Astrocyte of the cerebellum (primary cell): ENCODE measurements around the gene NYAP2.

Source experiments
- DNase-seq: peaks from one replicate; pipeline ENCODE4 v3.0.0-alpha.2; 2011; ENCODE audit warnings: low read depth
- H3K4me3 ChIP-seq: 2 replicates; pipeline ENCODE4 v1.5.1; 2011; ENCODE audit warnings: mild to moderate bottlenecking, low read depth, low read length, moderate library complexity
- CTCF ChIP-seq: IDR thresholded peaks from 2 replicates; pipeline ENCODE4 v1.5.1; 2012; ENCODE audit warnings: low read length, low read depth, moderate library complexity, mild to moderate bottlenecking; ENCODE audit errors: missing control alignments
- in situ Hi-C: cut with HindIII; loops from 2 replicates; pipeline ENCODE4 v1.10.0; 2017; ENCODE audit warnings: low sequenced_read_pairs

The NYAP2 gene

GRCh38 chr2:225670111-225670974, 270.8 kb downstream of the NYAP2 start:
- DNase-seq, result peak; percentile 60
- H3K4me3 ChIP-seq, result no peak overlapping the region
- TF ChIP-seq CTCF, result no peak
- in situ Hi-C loops, result loop anchor here (5.0 to 25.0 kb wide), 3 partner anchors 982 to 1317 kb away; partner anchors contain the start of gene IRS1

DNA sequence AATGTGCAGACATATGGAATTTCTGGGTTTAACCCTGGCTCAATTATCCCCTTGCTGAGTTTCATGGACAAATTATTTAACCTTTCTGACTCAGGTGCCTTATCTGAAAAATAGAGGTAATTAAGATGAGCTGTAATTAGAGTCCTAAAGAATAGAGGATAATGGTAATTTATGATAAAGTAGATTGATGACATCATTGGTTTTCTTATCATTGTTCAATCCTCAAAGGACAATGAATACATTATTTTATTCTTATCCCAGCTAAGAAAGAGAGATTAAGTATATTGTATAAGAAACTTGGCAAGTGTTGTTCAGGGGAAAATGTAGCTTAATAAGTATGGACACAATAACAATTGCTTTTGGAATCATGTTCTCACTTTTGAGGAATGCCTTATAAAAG, 279.3 kb downstream of the NYAP2 start:
- in situ Hi-C loops, result no loop called here
- no peak overlapping the region for H3K4me3 ChIP-seq
- DNase-seq, result no peak
- no peak for TF ChIP-seq CTCF

- no peak for DNase-seq
- in situ Hi-C loops, result no loop called here
- no peak for TF ChIP-seq CTCF
- no peak overlapping the region for H3K4me3 ChIP-seq
Observed at GRCh38 chr2:225683258-225683657, 283.7 kb downstream of the NYAP2 start.

DNA sequence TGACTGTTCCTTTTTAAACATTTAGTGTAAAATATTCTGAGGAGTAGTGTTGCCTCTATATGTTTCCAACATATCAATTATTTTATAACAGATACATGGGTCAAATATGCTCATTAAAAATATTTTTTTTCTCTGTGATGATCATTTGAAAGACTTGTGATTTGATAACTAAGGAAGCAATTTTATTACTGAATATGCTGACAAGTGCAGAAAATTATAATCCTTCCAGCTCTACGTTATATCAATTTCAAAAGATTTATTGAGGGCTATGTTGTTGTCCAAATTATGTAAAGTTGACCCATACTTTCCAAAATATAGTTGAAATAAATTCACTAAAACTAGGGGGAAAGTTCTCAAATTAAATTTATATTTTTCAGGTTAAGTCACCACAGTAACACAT, 290.6 kb downstream of the NYAP2 start:
- DNase-seq, result no peak
- TF ChIP-seq CTCF, result no peak
- in situ Hi-C loops, result no loop called here
- no peak overlapping the region for H3K4me3 ChIP-seq

- DNase-seq, result no peak
- in situ Hi-C loops, result no loop called here
- no peak overlapping the region for H3K4me3 ChIP-seq
- no peak for TF ChIP-seq CTCF
Observed at GRCh38 chr2:225691711-225692110, 292.2 kb downstream of the NYAP2 start.

DNA sequence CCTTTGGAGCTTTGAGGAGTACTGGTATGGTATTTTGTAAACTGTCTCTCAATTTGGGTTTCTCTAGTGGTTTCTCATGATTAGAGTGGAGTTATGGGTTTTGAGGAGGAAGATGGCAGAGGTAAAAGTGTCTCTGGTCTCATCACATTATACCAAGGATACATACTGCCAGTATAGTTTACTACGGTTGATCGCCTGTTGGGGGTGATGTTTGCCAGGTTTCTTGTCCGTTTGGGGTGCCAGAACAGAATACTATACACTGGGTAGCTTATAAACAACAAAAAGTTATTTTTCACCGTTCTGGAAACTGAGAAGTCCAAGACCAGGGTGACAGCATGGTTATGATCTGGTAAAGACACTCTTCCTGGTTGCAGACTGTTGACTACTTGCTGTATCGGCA, 293.7 kb downstream of the NYAP2 start:
- H3K4me3 ChIP-seq, result no peak overlapping the region
- TF ChIP-seq CTCF, result no peak
- DNase-seq, result no peak
- in situ Hi-C loops, result no loop called here
